ENCODE results near the gene CCDC57. TPM values are rescaled to one million over a fixed set of nuclear protein-coding genes. Genes with fewer than 3 reads are reported as not detected.

The CCDC57 gene
- polyA plus RNA-seq, 1 donor = 29.9 TPM

- no peak for DNase-seq
Measured at GRCh38 chr17:82088838-82089722, 123.6 kb downstream of the CCDC57 start.

GRCh38 chr17:82087961-82088837 is 124.4 kb downstream of the CCDC57 start:
- no peak for DNase-seq

- no peak for DNase-seq
Measured at GRCh38 chr17:82086941-82087906, 125.4 kb downstream of the CCDC57 start.

- DNase-seq = no peak
Measured at GRCh38 chr17:82085931-82086764, 126.5 kb downstream of the CCDC57 start.

- no peak for DNase-seq
Measured at GRCh38 chr17:82085031-82085861, 127.4 kb downstream of the CCDC57 start.

GRCh38 chr17:82084373-82085030 is 128.1 kb downstream of the CCDC57 start:
- DNase-seq = no peak

- no peak for DNase-seq
Measured at GRCh38 chr17:82083533-82084359, 128.9 kb downstream of the CCDC57 start.

GRCh38 chr17:82083009-82083408 is 129.6 kb downstream of the CCDC57 start:
- DNase-seq = no peak

GRCh38 chr17:82082456-82082855 is 130.2 kb downstream of the CCDC57 start:
- no peak for DNase-seq

- DNase-seq = no peak
Measured at GRCh38 chr17:82081966-82082365, 130.7 kb downstream of the CCDC57 start.

GRCh38 chr17:82081546-82081945 is 131.1 kb downstream of the CCDC57 start:
- DNase-seq = no peak

GRCh38 chr17:82080789-82081464 is 131.7 kb downstream of the CCDC57 start:
- no peak for DNase-seq

GRCh38 chr17:82080048-82080788 is 132.4 kb downstream of the CCDC57 start:
- no peak for DNase-seq

- DNase-seq = no peak
Measured at GRCh38 chr17:82079001-82079677, 133.5 kb downstream of the CCDC57 start.

- no peak for DNase-seq
Measured at GRCh38 chr17:82078433-82078832, 134.2 kb downstream of the CCDC57 start.

GRCh38 chr17:82077617-82078358 is 134.9 kb downstream of the CCDC57 start:
- peak; percentile 62 for DNase-seq

All from hindlimb muscle (tissue), 1 donor.